Epithelial cell of proximal tubule (primary cell): ENCODE data around the gene FIGNL2. TPM values are rescaled to one million over a fixed set of nuclear protein-coding genes. Genes with fewer than 3 reads are reported as not detected.

Experiments used
- DNase-seq: peaks from one replicate; pipeline ENCODE4 v3.0.0-alpha.2; 2011; ENCODE audit warnings: low read depth
- H3K4me3 ChIP-seq: 2 replicates; pipeline ENCODE4 v1.5.1; 2011; ENCODE audit warnings: low read depth, mild to moderate bottlenecking, low read length
- total RNA-seq: library from RNA; depleted of rRNA; stranded (reverse); fragments of >200 nt; gene quantifications from 2 replicates; pipeline ENCODE4 v1.2.3, GENCODE V29; 2015
- TF ChIP-seq, protein P1 (sequence below): conservative IDR thresholded peaks from 2 replicates; pipeline ENCODE4 v1.5.1; 2012; ENCODE audit warnings: low read depth, mild to moderate bottlenecking, low read length

FIGNL2 gene
- total RNA-seq, 1 donor from 2014 or later = 3.7 TPM

GRCh38 chr12:51865757-51866270 lies 17.3 kb upstream of the FIGNL2 start:
- TF ChIP-seq, protein P1, sequence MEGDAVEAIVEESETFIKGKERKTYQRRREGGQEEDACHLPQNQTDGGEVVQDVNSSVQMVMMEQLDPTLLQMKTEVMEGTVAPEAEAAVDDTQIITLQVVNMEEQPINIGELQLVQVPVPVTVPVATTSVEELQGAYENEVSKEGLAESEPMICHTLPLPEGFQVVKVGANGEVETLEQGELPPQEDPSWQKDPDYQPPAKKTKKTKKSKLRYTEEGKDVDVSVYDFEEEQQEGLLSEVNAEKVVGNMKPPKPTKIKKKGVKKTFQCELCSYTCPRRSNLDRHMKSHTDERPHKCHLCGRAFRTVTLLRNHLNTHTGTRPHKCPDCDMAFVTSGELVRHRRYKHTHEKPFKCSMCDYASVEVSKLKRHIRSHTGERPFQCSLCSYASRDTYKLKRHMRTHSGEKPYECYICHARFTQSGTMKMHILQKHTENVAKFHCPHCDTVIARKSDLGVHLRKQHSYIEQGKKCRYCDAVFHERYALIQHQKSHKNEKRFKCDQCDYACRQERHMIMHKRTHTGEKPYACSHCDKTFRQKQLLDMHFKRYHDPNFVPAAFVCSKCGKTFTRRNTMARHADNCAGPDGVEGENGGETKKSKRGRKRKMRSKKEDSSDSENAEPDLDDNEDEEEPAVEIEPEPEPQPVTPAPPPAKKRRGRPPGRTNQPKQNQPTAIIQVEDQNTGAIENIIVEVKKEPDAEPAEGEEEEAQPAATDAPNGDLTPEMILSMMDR = no peak
- DNase-seq = no peak
- no peak overlapping the region for H3K4me3 ChIP-seq

- no peak for DNase-seq
- peak overlapping the region; percentile 47 for H3K4me3 ChIP-seq
- TF ChIP-seq, protein P1 = no peak
Observed at GRCh38 chr12:51864833-51865670, 16.5 kb upstream of the FIGNL2 start.

GRCh38 chr12:51863933-51864832 lies 15.7 kb upstream of the FIGNL2 start:
- peak overlapping the region; percentile 47 for H3K4me3 ChIP-seq
- TF ChIP-seq, protein P1 = no peak
- DNase-seq = no peak

GRCh38 chr12:51863363-51863932 lies 14.9 kb upstream of the FIGNL2 start:
- H3K4me3 ChIP-seq = peak overlapping the region; percentile 47
- TF ChIP-seq, protein P1 = no peak
- DNase-seq = no peak

- TF ChIP-seq, protein P1 = no peak
- H3K4me3 ChIP-seq = peak overlapping the region; percentile 47
- DNase-seq = no peak
Observed at GRCh38 chr12:51862947-51863346, 14.4 kb upstream of the FIGNL2 start.

- TF ChIP-seq, protein P1 = no peak
- H3K4me3 ChIP-seq = no peak overlapping the region
- DNase-seq = no peak
Observed at GRCh38 chr12:51860986-51861385, 12.5 kb upstream of the FIGNL2 start.
